HG02763 (cell line): ENCODE data around the gene RTP5.

ENCODE experiments used
- ATAC-seq: cut with Tn5 transposase; IDR thresholded peaks from one replicate; pipeline ENCODE4 v1.9.1; 2021; ENCODE audit warnings: mild to moderate bottlenecking, moderate library complexity; ENCODE audit not compliant: unreplicated experiment

The RTP5 gene

GRCh38 chr2:241885946-241886643 is 16.6 kb downstream of the RTP5 start:
- ATAC-seq: no peak

- no peak for ATAC-seq
Measured at GRCh38 chr2:241886840-241887447, 17.4 kb downstream of the RTP5 start.

GRCh38 chr2:241887806-241888522 is 18.4 kb downstream of the RTP5 start:
- no peak for ATAC-seq

- ATAC-seq: no peak
Measured at GRCh38 chr2:241888641-241889040, 19.1 kb downstream of the RTP5 start.

GRCh38 chr2:241890524-241891235 is 21.2 kb downstream of the RTP5 start:
- ATAC-seq: no peak

GRCh38 chr2:241891315-241891987 is 21.9 kb downstream of the RTP5 start:
- ATAC-seq: no peak

- ATAC-seq: no peak
Measured at GRCh38 chr2:241891988-241892298, 22.4 kb downstream of the RTP5 start.

GRCh38 chr2:241892299-241893137 is 23.0 kb downstream of the RTP5 start:
- ATAC-seq: no peak

- no peak for ATAC-seq
Measured at GRCh38 chr2:241893265-241893664, 23.7 kb downstream of the RTP5 start.

GRCh38 chr2:241894056-241894641 is 24.6 kb downstream of the RTP5 start:
- ATAC-seq: no peak

- ATAC-seq: no peak
Measured at GRCh38 chr2:241894681-241895426, 25.3 kb downstream of the RTP5 start.

- ATAC-seq: no peak
Measured at GRCh38 chr2:241895427-241895711, 25.8 kb downstream of the RTP5 start.

- ATAC-seq: no peak
Measured at GRCh38 chr2:241895712-241896641, 26.4 kb downstream of the RTP5 start.

GRCh38 chr2:241896746-241897201 is 27.2 kb downstream of the RTP5 start:
- no peak for ATAC-seq

GRCh38 chr2:241897231-241897916 is 27.8 kb downstream of the RTP5 start:
- no peak for ATAC-seq

GRCh38 chr2:241898463-241899270 is 29.1 kb downstream of the RTP5 start:
- no peak for ATAC-seq
